Daoy (cell line): ENCODE results near the gene ADAMTS14. TPM values are rescaled to one million over a fixed set of nuclear protein-coding genes. Genes with fewer than 3 reads are reported as not detected.

ENCODE experiments used
- total RNA-seq: library from RNA; depleted of rRNA; stranded (reverse); fragments of >200 nt; shearing (Covaris generic); gene quantifications from 2 replicates; pipeline ENCODE4 v1.2.3, GENCODE V29; 2014; rRNA removed

ADAMTS14 gene
- total RNA-seq, 1 experiment from 2014 or later: 0.06 TPM

Other genes with a start within 250 kb of the ADAMTS14 start
- not detected in 2 replicates for gene NODAL, start 230.8 kb upstream of the ADAMTS14 start, total RNA-seq
- 0.92 and 1.9 TPM in 2 replicates for gene PALD1, start 193.7 kb upstream of the ADAMTS14 start, total RNA-seq
- gene PRF1, start 69.8 kb upstream of the ADAMTS14 start, total RNA-seq: not detected in 2 replicates
- gene TBATA, start 112.9 kb downstream of the ADAMTS14 start, total RNA-seq: not detected in 2 replicates
- 22.5 and 23.5 TPM in 2 replicates for gene SGPL1, start 143.4 kb downstream of the ADAMTS14 start, total RNA-seq
- gene PCBD1, start 216.1 kb downstream of the ADAMTS14 start, total RNA-seq: 26.2 and 31.7 TPM in 2 replicates